Measurements from ENCODE around the gene OTULIN.

- TF ChIP-seq FOXM1 (IDR thresholded peaks at IDR 0.05; ENCODE audit: borderline replicate concordance) (no peak), PKNOX1 (IDR thresholded peaks at IDR 0.05) (no peak), TARDBP (IDR thresholded peaks at IDR 0.05) (no peak), BHLHE40 (IDR thresholded peaks at IDR 0.05; ENCODE audit: borderline replicate concordance) (no peak), SUZ12 (IDR thresholded peaks at IDR 0.05) (no peak), ARNT (IDR thresholded peaks at IDR 0.05) (no peak), ELF4 (IDR thresholded peaks at IDR 0.05) (no peak), HDGF (IDR thresholded peaks at IDR 0.05; ENCODE audit: borderline replicate concordance) (no peak), SP1 (IDR thresholded peaks at IDR 0.05) (no peak), NFRKB (IDR thresholded peaks at IDR 0.05) (no peak), FOXA1 (IDR thresholded peaks at IDR 0.05) (no peak)
Measured at GRCh38 chr5:14730881-14731280, 66.4 kb downstream of the OTULIN start.
